ENCODE results near the gene PSAT1. TPM values are rescaled to one million over a fixed set of nuclear protein-coding genes. Genes with fewer than 3 reads are reported as not detected.

The PSAT1 gene
- total RNA-seq, 4 donors from 2014 or later, result 2.5 to 6.6 (median 4.3) TPM

DNA sequence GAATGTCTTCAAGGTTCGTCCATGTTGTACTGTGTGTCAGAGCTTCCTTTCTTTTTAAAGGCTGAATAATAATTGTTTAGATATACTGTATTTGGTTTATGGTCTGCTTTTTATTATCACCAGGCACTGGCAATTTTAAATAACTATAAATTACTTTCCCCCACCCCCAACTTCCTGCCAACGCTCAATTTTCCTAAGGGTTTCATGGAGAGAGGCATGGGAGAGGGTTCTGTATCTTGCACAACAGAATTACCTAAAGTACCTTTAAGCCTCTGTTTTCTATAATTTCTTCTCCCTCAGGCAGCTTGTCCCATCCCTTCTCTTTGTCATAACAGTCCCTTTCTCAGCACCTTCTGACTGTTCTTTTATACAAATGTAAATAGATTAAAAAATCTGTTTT is 10.4 kb downstream of the PSAT1 start:
- H3K4me1 ChIP-seq, result no peaks in the 10 kb centered on the region
- TF ChIP-seq, protein P1, sequence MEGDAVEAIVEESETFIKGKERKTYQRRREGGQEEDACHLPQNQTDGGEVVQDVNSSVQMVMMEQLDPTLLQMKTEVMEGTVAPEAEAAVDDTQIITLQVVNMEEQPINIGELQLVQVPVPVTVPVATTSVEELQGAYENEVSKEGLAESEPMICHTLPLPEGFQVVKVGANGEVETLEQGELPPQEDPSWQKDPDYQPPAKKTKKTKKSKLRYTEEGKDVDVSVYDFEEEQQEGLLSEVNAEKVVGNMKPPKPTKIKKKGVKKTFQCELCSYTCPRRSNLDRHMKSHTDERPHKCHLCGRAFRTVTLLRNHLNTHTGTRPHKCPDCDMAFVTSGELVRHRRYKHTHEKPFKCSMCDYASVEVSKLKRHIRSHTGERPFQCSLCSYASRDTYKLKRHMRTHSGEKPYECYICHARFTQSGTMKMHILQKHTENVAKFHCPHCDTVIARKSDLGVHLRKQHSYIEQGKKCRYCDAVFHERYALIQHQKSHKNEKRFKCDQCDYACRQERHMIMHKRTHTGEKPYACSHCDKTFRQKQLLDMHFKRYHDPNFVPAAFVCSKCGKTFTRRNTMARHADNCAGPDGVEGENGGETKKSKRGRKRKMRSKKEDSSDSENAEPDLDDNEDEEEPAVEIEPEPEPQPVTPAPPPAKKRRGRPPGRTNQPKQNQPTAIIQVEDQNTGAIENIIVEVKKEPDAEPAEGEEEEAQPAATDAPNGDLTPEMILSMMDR (IDR thresholded peaks at IDR 0.05), result no peak
- TF ChIP-seq EP300 (IDR thresholded peaks at IDR 0.05), result no peak
- TF ChIP-seq POLR2AphosphoS5 (IDR thresholded peaks at IDR 0.05), result no peak
- TF ChIP-seq POLR2A (IDR thresholded peaks at IDR 0.05), result no peak
- 0 to 43% methylated on average over 1 to 2 of the region's 2 CpGs for WGBS, 2 donors (ENCODE audit: low coverage in 1 of 2)
- no peaks in the 10 kb centered on the region for H3K27me3 ChIP-seq
- H3K9me3 ChIP-seq, result no peaks in the 10 kb centered on the region
- no peak for ATAC-seq
- H3K36me3 ChIP-seq, result peaks cover 0 to 26% of the 10 kb centered on the region in 2 donors
- no peak overlapping the region for H3K4me3 ChIP-seq
- H3K27ac ChIP-seq, result no peak overlapping the region

DNA sequence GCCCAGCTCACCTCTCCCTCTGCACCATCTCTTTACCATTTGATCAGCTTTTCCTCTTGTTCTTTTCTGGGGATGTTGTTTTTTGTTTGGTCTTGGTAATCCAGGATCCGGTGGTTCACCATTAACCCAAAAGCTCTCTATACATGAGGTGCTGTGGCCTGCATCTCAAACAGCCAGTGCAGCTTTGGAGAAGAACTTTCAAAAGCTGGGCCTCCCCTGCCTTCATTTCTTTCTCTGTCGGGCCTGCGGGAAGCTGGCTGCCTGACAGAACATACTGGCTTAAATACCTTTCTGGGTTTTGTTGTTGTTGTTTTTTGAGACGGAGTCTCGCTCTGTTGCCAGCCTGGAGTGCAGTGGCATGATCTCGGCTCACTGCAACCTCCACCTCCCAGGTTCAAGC is 12.1 kb downstream of the PSAT1 start:
- WGBS, 2 donors (ENCODE audit: low coverage in 1 of 2), result 82 to 100% methylated on average over 3 to 5 of the region's 6 CpGs
- no peak for ATAC-seq

DNA sequence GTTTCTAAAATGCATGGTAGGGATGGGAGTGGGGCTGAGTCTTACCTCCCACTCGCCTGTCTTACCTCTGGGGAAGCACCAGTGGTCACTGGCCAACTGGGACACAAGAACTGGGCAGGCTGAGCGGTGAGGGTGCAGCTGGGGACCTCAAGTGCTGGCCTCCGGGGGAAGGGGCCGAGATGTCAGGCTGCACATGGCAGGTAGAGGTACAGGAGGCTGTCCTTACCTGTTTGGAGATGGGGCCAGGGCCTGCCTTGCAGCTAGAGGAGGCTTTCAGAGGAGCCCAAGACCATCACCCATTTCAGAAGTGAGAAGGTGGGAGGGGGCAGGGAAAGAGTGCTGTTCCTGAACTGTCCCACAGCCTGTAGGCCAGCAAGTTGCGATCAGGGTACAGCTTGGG is 14.2 kb downstream of the PSAT1 start:
- WGBS, 2 donors (ENCODE audit: low coverage in 1 of 2), result 100% methylated on average over 1 of the region's 5 CpGs; no CpG with 5 or more reads in 1 of the 2 donors
- Histone ChIP-seq H3K27me3 (no peaks in the 10 kb centered on the region), H3K4me1 (no peaks in the 10 kb centered on the region), H3K36me3 (peaks cover 0 to 10% of the 10 kb centered on the region in 2 donors), H3K27ac (no peak overlapping the region), H3K9me3 (no peaks in the 10 kb centered on the region), H3K4me3 (no peak overlapping the region)
- TF ChIP-seq, protein P1 (IDR thresholded peaks at IDR 0.05), result no peak
- TF ChIP-seq POLR2AphosphoS5 (IDR thresholded peaks at IDR 0.05) (no peak), POLR2A (IDR thresholded peaks at IDR 0.05) (no peak), EP300 (IDR thresholded peaks at IDR 0.05) (no peak)
- ATAC-seq, result no peak

More for the DNA sequence above, 12.1 kb downstream of the PSAT1 start:
- no peak overlapping the region for H3K27ac ChIP-seq
- no peaks in the 10 kb centered on the region for H3K4me1 ChIP-seq
- H3K27me3 ChIP-seq, result no peaks in the 10 kb centered on the region
- H3K9me3 ChIP-seq, result no peaks in the 10 kb centered on the region
- H3K36me3 ChIP-seq, result peaks cover 0 to 23% of the 10 kb centered on the region in 2 donors
- H3K4me3 ChIP-seq, result no peak overlapping the region
- TF ChIP-seq EP300 (IDR thresholded peaks at IDR 0.05) (no peak), POLR2AphosphoS5 (IDR thresholded peaks at IDR 0.05) (no peak), POLR2A (IDR thresholded peaks at IDR 0.05) (no peak)
- TF ChIP-seq, protein P1 (IDR thresholded peaks at IDR 0.05), result no peak

DNA sequence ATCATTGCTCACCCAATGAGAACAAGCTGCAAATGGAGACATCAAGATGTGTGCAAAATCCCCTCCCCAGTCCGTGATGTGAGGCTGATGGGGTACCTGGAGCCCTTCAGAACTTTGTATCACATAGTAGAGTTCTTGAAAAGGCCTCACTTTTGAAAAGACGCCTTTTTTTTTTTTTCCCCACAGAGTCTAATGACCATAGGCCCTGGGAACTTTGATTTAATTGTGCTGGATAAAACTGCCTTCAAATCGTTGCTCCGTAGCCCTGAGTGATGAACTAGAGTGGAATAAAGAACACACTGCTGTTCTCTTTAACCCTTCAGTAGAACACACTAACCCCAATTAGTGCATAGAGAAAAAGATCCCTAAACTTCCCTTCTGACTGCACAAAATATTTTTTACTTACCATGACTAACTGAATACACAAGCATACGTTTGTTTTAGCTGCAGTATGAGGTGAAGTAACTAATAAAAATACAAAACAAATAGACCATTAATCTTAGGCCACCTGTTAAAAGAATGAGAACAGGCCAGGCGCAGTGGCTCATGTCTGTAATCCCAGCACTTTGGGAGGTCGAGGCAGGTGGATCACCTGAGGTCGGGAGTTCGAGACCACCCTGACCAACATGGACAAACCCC is 15.1 kb downstream of the PSAT1 start:
- WGBS, 2 donors (ENCODE audit: low coverage in 1 of 2), result 65 to 80% methylated on average over 8 to 9 of the region's 9 CpGs
- peaks cover 0 to 2% of the 10 kb centered on the region in 2 donors for H3K36me3 ChIP-seq
- no peaks in the 10 kb centered on the region for H3K27me3 ChIP-seq
- TF ChIP-seq POLR2AphosphoS5 (IDR thresholded peaks at IDR 0.05), result no peak
- TF ChIP-seq, protein P1 (IDR thresholded peaks at IDR 0.05), result no peak
- TF ChIP-seq EP300 (IDR thresholded peaks at IDR 0.05), result no peak
- no peak for TF ChIP-seq POLR2A (IDR thresholded peaks at IDR 0.05)
- H3K4me3 ChIP-seq, result no peak overlapping the region
- no peak overlapping the region for H3K27ac ChIP-seq
- no peaks in the 10 kb centered on the region for H3K4me1 ChIP-seq
- ATAC-seq, result no peak
- H3K9me3 ChIP-seq, result no peaks in the 10 kb centered on the region

DNA sequence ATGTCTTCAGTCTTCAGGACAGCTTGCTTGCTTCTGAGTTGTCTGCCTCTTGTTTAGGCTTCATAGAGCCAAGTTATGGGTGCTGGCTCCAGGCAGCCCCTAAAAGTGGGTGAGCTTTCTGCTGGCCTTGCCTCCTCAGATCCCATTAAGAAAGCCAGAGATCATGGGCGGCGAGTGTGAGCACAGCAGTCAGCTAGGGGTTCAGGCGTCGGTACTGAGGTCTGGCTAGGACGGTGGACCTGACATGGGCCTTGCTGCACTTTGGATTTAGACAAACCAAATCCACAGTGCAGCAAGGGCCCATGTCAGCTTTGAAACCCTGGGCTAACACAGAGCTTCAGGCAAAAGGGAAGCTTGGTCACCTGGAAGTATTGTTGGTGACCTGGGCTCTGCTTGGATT is 17.6 kb downstream of the PSAT1 start:
- no peak overlapping the region for H3K4me3 ChIP-seq
- TF ChIP-seq, protein P1 (IDR thresholded peaks at IDR 0.05), result no peak
- TF ChIP-seq POLR2AphosphoS5 (IDR thresholded peaks at IDR 0.05) (no peak), EP300 (IDR thresholded peaks at IDR 0.05) (no peak), POLR2A (IDR thresholded peaks at IDR 0.05) (no peak)
- H3K9me3 ChIP-seq, result no peaks in the 10 kb centered on the region
- no peaks in the 10 kb centered on the region for H3K4me1 ChIP-seq
- ATAC-seq, result peak; percentile 13
- H3K27me3 ChIP-seq, result no peaks in the 10 kb centered on the region
- WGBS, 2 donors (ENCODE audit: low coverage in 1 of 2), result 80% methylated on average over 2 of the region's 5 CpGs; no CpG with 5 or more reads in 1 of the 2 donors
- H3K36me3 ChIP-seq, result peaks cover 0 to 22% of the 10 kb centered on the region in 2 donors
- H3K27ac ChIP-seq, result no peak overlapping the region

All from gastroesophageal sphincter (tissue), 4 donors.